ENCODE results near the gene CNBD2. TPM values are rescaled to one million over a fixed set of nuclear protein-coding genes. Genes with fewer than 3 reads are reported as not detected.

The CNBD2 gene
- total RNA-seq, 1 experiment from 2014 or later = 3.1 TPM

DNA sequence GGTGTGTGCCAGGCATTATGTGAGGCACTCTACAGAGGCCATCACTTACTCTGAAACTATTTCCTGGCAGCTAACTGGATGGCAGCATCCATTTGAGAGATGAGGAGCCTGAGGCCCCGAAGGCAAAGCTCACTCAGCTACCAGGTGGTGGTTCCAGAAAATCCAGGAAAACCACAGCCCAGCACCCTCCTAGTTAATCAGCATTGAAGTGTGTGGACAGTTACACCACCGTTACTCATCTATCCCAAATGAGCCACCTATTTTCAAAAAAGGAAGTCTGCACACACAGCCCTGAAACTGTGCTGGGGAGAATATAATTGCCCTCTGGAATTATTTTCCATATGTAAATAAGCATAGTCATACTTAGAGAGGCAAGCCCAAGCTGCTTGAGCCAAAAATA, 67.4 kb downstream of the CNBD2 start:
- intact Hi-C loops (cut with micrococcal nuclease; ENCODE audit: unreplicated experiment) = no loop called here
- Histone ChIP-seq H3K36me3 (ENCODE audit: insufficient read depth, low read length, poor library complexity, severe bottlenecking) (no peaks in the 10 kb centered on the region), H3K27ac (ENCODE audit: low read depth, low read length, poor library complexity, severe bottlenecking) (no peak overlapping the region), H3K9me3 (ENCODE audit: low read depth, low read length, poor library complexity, severe bottlenecking) (no peaks in the 10 kb centered on the region), H3K27me3 (replicated peaks; ENCODE audit: insufficient read depth, low read depth, low read length, poor library complexity) (no peaks in the 10 kb centered on the region), H3K4me1 (ENCODE audit: insufficient read depth, low read length, poor library complexity, severe bottlenecking) (no peaks in the 10 kb centered on the region), H3K4me3 (ENCODE audit: low read depth, low read length, poor library complexity, severe bottlenecking) (no peak overlapping the region)
- CTCF ChIA-PET = no interaction called here
- POLR2A ChIA-PET (ENCODE audit: low non-redundant PET) = no interaction called here
- no TSS peak for BruUV-seq (replicated peaks)
- TF ChIP-seq, protein P1, sequence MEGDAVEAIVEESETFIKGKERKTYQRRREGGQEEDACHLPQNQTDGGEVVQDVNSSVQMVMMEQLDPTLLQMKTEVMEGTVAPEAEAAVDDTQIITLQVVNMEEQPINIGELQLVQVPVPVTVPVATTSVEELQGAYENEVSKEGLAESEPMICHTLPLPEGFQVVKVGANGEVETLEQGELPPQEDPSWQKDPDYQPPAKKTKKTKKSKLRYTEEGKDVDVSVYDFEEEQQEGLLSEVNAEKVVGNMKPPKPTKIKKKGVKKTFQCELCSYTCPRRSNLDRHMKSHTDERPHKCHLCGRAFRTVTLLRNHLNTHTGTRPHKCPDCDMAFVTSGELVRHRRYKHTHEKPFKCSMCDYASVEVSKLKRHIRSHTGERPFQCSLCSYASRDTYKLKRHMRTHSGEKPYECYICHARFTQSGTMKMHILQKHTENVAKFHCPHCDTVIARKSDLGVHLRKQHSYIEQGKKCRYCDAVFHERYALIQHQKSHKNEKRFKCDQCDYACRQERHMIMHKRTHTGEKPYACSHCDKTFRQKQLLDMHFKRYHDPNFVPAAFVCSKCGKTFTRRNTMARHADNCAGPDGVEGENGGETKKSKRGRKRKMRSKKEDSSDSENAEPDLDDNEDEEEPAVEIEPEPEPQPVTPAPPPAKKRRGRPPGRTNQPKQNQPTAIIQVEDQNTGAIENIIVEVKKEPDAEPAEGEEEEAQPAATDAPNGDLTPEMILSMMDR (conservative IDR thresholded peaks at IDR 0.05; ENCODE audit: low read depth, low read length) = no peak
- no peak for TF ChIP-seq EZH2 (IDR thresholded peaks at IDR 0.05; ENCODE audit: borderline replicate concordance, low read depth, low read length, poor library complexity, severe bottlenecking)
- DNase-seq (ENCODE audit: low spot score) = no peak

DNA sequence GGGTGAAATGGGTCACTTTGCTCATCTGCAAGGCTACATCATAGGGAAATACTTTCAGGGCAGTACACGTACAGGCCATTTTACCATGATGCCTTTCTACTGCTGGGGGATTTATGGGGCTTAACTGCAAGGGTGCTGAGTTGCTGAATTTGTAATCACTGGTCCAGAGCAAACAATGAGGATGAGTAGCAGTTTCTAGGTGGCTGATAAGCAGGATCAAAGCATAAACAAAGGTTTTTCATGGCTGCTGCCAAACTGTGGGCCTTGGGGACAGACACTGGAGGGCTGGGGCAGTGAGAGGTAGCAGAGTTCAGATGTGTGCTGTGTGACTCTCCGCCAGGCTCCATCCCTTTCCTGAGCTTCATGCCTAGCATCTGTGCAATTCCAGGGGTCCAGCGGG, 68.3 kb downstream of the CNBD2 start:
- no peaks in the 10 kb centered on the region for H3K9me3 ChIP-seq (ENCODE audit: low read depth, low read length, poor library complexity, severe bottlenecking)
- no TSS peak for BruUV-seq (replicated peaks)
- H3K4me3 ChIP-seq (ENCODE audit: low read depth, low read length, poor library complexity, severe bottlenecking) = no peak overlapping the region
- DNase-seq (ENCODE audit: low spot score) = no peak
- no peaks in the 10 kb centered on the region for H3K27me3 ChIP-seq (replicated peaks; ENCODE audit: insufficient read depth, low read depth, low read length, poor library complexity)
- intact Hi-C loops (cut with micrococcal nuclease; ENCODE audit: unreplicated experiment) = no loop called here
- ChIA-PET POLR2A (ENCODE audit: low non-redundant PET) (no interaction called here), CTCF (no interaction called here)
- TF ChIP-seq EZH2 (IDR thresholded peaks at IDR 0.05; ENCODE audit: borderline replicate concordance, low read depth, low read length, poor library complexity, severe bottlenecking) = no peak
- TF ChIP-seq, protein P1 (conservative IDR thresholded peaks at IDR 0.05; ENCODE audit: low read depth, low read length) = no peak
- no peaks in the 10 kb centered on the region for H3K4me1 ChIP-seq (ENCODE audit: insufficient read depth, low read length, poor library complexity, severe bottlenecking)
- H3K36me3 ChIP-seq (ENCODE audit: insufficient read depth, low read length, poor library complexity, severe bottlenecking) = no peaks in the 10 kb centered on the region
- no peak overlapping the region for H3K27ac ChIP-seq (ENCODE audit: low read depth, low read length, poor library complexity, severe bottlenecking)

DNA sequence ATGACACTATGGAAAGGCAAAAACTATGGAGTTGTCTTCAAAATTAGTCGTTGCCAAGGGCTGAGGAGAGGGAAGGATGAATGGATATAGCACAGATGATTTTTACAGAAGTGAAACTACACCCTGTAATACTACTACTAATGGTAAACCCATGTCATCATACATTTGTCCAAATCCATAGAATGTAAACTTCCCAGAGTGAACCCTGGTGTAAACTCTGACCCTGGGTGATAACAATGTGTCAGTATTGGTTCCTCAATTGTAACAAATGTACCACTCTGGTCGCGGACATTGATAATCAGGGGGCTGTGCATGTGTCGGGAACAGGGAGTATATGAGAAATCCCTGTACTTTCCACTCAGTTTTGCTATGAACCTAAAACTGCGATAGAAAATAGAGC, 72.2 kb downstream of the CNBD2 start:
- BruUV-seq (replicated peaks) = no TSS peak
- H3K27ac ChIP-seq (ENCODE audit: low read depth, low read length, poor library complexity, severe bottlenecking) = no peak overlapping the region
- H3K4me1 ChIP-seq (ENCODE audit: insufficient read depth, low read length, poor library complexity, severe bottlenecking) = no peaks in the 10 kb centered on the region
- peaks cover 5% of the 10 kb centered on the region for H3K36me3 ChIP-seq (ENCODE audit: insufficient read depth, low read length, poor library complexity, severe bottlenecking)
- intact Hi-C loops (cut with micrococcal nuclease; ENCODE audit: unreplicated experiment) = no loop called here
- no peak overlapping the region for H3K4me3 ChIP-seq (ENCODE audit: low read depth, low read length, poor library complexity, severe bottlenecking)
- DNase-seq (ENCODE audit: low spot score) = no peak
- no peak for TF ChIP-seq EZH2 (IDR thresholded peaks at IDR 0.05; ENCODE audit: borderline replicate concordance, low read depth, low read length, poor library complexity, severe bottlenecking)
- TF ChIP-seq, protein P1 (conservative IDR thresholded peaks at IDR 0.05; ENCODE audit: low read depth, low read length) = no peak
- no peaks in the 10 kb centered on the region for H3K27me3 ChIP-seq (replicated peaks; ENCODE audit: insufficient read depth, low read depth, low read length, poor library complexity)
- H3K9me3 ChIP-seq (ENCODE audit: low read depth, low read length, poor library complexity, severe bottlenecking) = no peaks in the 10 kb centered on the region
- CTCF ChIA-PET = no interaction called here
- POLR2A ChIA-PET (ENCODE audit: low non-redundant PET) = no interaction called here

Measured in A673 (cell line).